CD4-positive, alpha-beta T cell treated with Interleukin-6 for 4 hours (primary cell): ENCODE results near the gene CHST6.
"Not testable (repeated sequence)": the region's sequence is repeated elsewhere in the genome, so short reads cannot be mapped to it uniquely, and the experiment has no call there.

Source experiments
- DNase-seq: peaks from one replicate; pipeline ENCODE4 v3.0.0-alpha.2; 2020; ENCODE audit warnings: mixed read lengths

The CHST6 gene

GRCh38 chr16:75502916-75503605 lies 7.8 kb upstream of the CHST6 start:
- DNase-seq = no peak

GRCh38 chr16:75501820-75502219 lies 6.6 kb upstream of the CHST6 start:
- not testable (repeated sequence) for DNase-seq

GRCh38 chr16:75501359-75501758 lies 6.1 kb upstream of the CHST6 start:
- DNase-seq = no peak

- not testable (repeated sequence) for DNase-seq
These were observed 3.5 kb upstream of the CHST6 start for GRCh38 chr16:75498605-75499322.

- DNase-seq = no peak
These were observed 2.3 kb upstream of the CHST6 start for GRCh38 chr16:75497558-75497957.

GRCh38 chr16:75494661-75495075 lies 573 bp downstream of the CHST6 start:
- no peak for DNase-seq

- no peak for DNase-seq
These were observed 1.1 kb downstream of the CHST6 start for GRCh38 chr16:75494184-75494583.

- no peak for DNase-seq
These were observed 3.4 kb downstream of the CHST6 start for GRCh38 chr16:75491876-75492275.

GRCh38 chr16:75488322-75488721 lies 6.9 kb downstream of the CHST6 start:
- no peak for DNase-seq

GRCh38 chr16:75486676-75487313 lies 8.4 kb downstream of the CHST6 start:
- no peak for DNase-seq

- DNase-seq = no peak
These were observed 9.1 kb downstream of the CHST6 start for GRCh38 chr16:75486014-75486675.

GRCh38 chr16:75485230-75486013 lies 9.8 kb downstream of the CHST6 start:
- DNase-seq = no peak

- no peak for DNase-seq
These were observed 12.0 kb downstream of the CHST6 start for GRCh38 chr16:75483222-75483621.

- no peak for DNase-seq
These were observed 12.6 kb downstream of the CHST6 start for GRCh38 chr16:75482434-75483205.

GRCh38 chr16:75481475-75481874 lies 13.8 kb downstream of the CHST6 start:
- no peak for DNase-seq

- no peak for DNase-seq
These were observed 15.7 kb downstream of the CHST6 start for GRCh38 chr16:75479421-75479990.

- DNase-seq = no peak
These were observed 16.5 kb downstream of the CHST6 start for GRCh38 chr16:75478480-75479345.

GRCh38 chr16:75477680-75478473 lies 17.4 kb downstream of the CHST6 start:
- DNase-seq = no peak

- DNase-seq = no peak
These were observed 18.4 kb downstream of the CHST6 start for GRCh38 chr16:75476817-75477216.
